SK-N-SH (cell line): Measurements from ENCODE around the gene DND1. TPM values are rescaled to one million over a fixed set of nuclear protein-coding genes. Genes with fewer than 3 reads are reported as not detected.
"Not testable (repeated sequence)": the region's sequence is repeated elsewhere in the genome, so short reads cannot be mapped to it uniquely, and the experiment has no call there.

ENCODE experiments used
- CTCF ChIA-PET: fragments of 300-600, 350-600 bp; formaldehyde crosslinking; extraction: SDS; loops from one replicate; lab custom pipeline; 2021; lab: Yijun Ruan, JAX
- POLR2A ChIA-PET: fragments of 350-600 bp; sonication (Branson Sonifier 250); formaldehyde crosslinking; extraction: SDS; loops from one replicate; lab custom pipeline; 2020; ENCODE audit warnings: antibody characterized with exemption, inconsistent platforms; lab: Yijun Ruan, JAX
- DNase-seq: peaks from one replicate; pipeline ENCODE4 v3.0.0; 2012
- H2AFZ ChIP-seq: fragments of 200-600 bp; sonication (generic); 2 replicates; pipeline ENCODE4 v1.8.1; 2016; ENCODE audit warnings: antibody characterized with exemption, mild to moderate bottlenecking, low read depth
- H3F3A ChIP-seq: fragments of 200-600 bp; sonication (generic); replicated peaks from 2 replicates; pipeline ENCODE3; 2016; ENCODE audit warnings: antibody characterized with exemption, mild to moderate bottlenecking; ENCODE audit not compliant: insufficient read depth
- H3K27ac ChIP-seq, 2 experiments: fragments of 200-500 bp in 1 of 2; fragments of 200-600 bp in 1 of 2; sonication (Bioruptor generic) in 1 of 2; sonication (generic), shearing (Covaris generic) in 1 of 2; 2 replicates each; pipeline versions ENCODE4 v1.5.1 to v1.6.1; 2014 to 2016; ENCODE audit warnings: low read depth in 2 of 2, inconsistent platforms in 1 of 2, low read length in 1 of 2, mild to moderate bottlenecking in 1 of 2, mixed read lengths in 1 of 2
- H3K27me3 ChIP-seq: fragments of 200-600 bp; sonication (generic), shearing (Covaris generic); 2 replicates; pipeline ENCODE4 v1.6.1; 2016; ENCODE audit warnings: mixed run types; ENCODE audit not compliant: insufficient read depth
- H3K36me3 ChIP-seq, 2 experiments: fragments of 200-500 bp in 1 of 2; fragments of 200-600 bp in 1 of 2; sonication (Bioruptor generic) in 1 of 2; sonication (generic) in 1 of 2; replicated peaks in 1 of 2; 2 replicates each; pipeline versions ENCODE3 to v1.5.1; 2014 to 2016; ENCODE audit warnings: low read length in 1 of 2, mild to moderate bottlenecking in 1 of 2; ENCODE audit not compliant: insufficient read depth in 2 of 2, control insufficient read depth in 1 of 2
- H3K4me1 ChIP-seq, 2 experiments: fragments of 200-500 bp in 1 of 2; fragments of 200-600 bp in 1 of 2; sonication (Bioruptor generic) in 1 of 2; sonication (generic), shearing (Covaris generic) in 1 of 2; 2 replicates each; pipeline versions ENCODE4 v1.5.1 to v1.6.1; 2014 to 2016; ENCODE audit warnings: low read depth in 1 of 2, low read length in 1 of 2, mixed run types in 1 of 2; ENCODE audit not compliant: insufficient read depth in 2 of 2, control insufficient read depth in 1 of 2
- H3K4me2 ChIP-seq: fragments of 200-600 bp; sonication (generic), shearing (Covaris generic); 2 replicates; pipeline ENCODE4 v1.6.1; 2017; ENCODE audit warnings: mixed run types
- H3K4me3 ChIP-seq, 2 experiments: fragments of 200-500 bp in 1 of 2; fragments of 200-600 bp in 1 of 2; sonication (Bioruptor generic) in 1 of 2; sonication (generic), shearing (Covaris generic) in 1 of 2; 2 replicates each; pipeline versions ENCODE4 v1.5.1 to v1.8.1; 2014 to 2016; ENCODE audit warnings: low read depth in 2 of 2, inconsistent platforms in 1 of 2, low read length in 1 of 2, mild to moderate bottlenecking in 1 of 2, mixed read lengths in 1 of 2, moderate library complexity in 1 of 2
- H3K79me2 ChIP-seq: fragments of 200-600 bp; sonication (generic); 2 replicates; pipeline ENCODE4 v1.8.1; 2017; ENCODE audit warnings: mild to moderate bottlenecking; ENCODE audit not compliant: insufficient read depth
- H3K9ac ChIP-seq: fragments of 200-600 bp; sonication (generic); 2 replicates; pipeline ENCODE4 v1.6.1; 2017; ENCODE audit warnings: mixed run types
- H3K9me2 ChIP-seq: fragments of 200-600 bp; sonication (generic); 2 replicates; pipeline ENCODE4 v1.6.1; 2017; ENCODE audit warnings: mixed run types
- H3K9me3 ChIP-seq: fragments of 200-600 bp; sonication (generic); 2 replicates; pipeline ENCODE4 v1.6.1; 2017; ENCODE audit warnings: mixed run types, mild to moderate bottlenecking, moderate library complexity
- H4K20me1 ChIP-seq: fragments of 200-600 bp; sonication (generic); 2 replicates; pipeline ENCODE4 v1.6.1; 2017; ENCODE audit warnings: mild to moderate bottlenecking, mixed run types; ENCODE audit not compliant: insufficient read depth
- EZH2phosphoT487 ChIP-seq: fragments of 200-600 bp; sonication (generic); IDR thresholded peaks from 2 replicates; pipeline ENCODE4 v1.6.1; 2017; ENCODE audit warnings: low read depth, mixed run types, mild to moderate bottlenecking, antibody characterized with exemption, moderate library complexity, borderline replicate concordance
- GABPA ChIP-seq: IDR thresholded peaks from 2 replicates; pipeline ENCODE4 v1.4.0; 2012; ENCODE audit warnings: low read depth, mild to moderate bottlenecking
- GATA2 ChIP-seq: sonication (generic); formaldehyde crosslinking; IDR thresholded peaks from 2 replicates; pipeline ENCODE4 v1.5.0; 2020; ENCODE audit warnings: mild to moderate bottlenecking, missing genetic modification reagents
- JUND ChIP-seq: IDR thresholded peaks from 2 replicates; pipeline ENCODE4 v1.4.0; 2012
- PBX3 ChIP-seq: IDR thresholded peaks from 2 replicates; pipeline ENCODE4; 2012
- POLR2AphosphoS5 ChIP-seq: IDR thresholded peaks from 2 replicates; pipeline ENCODE4 v1.6.1; 2012; ENCODE audit warnings: low read depth, low read length
- RXRA ChIP-seq: IDR thresholded peaks from 2 replicates; pipeline ENCODE4 v1.4.0; 2012; ENCODE audit warnings: low read depth, mild to moderate bottlenecking, borderline replicate concordance
- SIN3A ChIP-seq: IDR thresholded peaks from 2 replicates; pipeline ENCODE4 v1.6.1; 2012; ENCODE audit warnings: low read depth, mild to moderate bottlenecking, low read length, moderate library complexity, borderline replicate concordance
- TEAD4 ChIP-seq: IDR thresholded peaks from 2 replicates; pipeline ENCODE4 v1.4.0; 2012; ENCODE audit warnings: mild to moderate bottlenecking, borderline replicate concordance; ENCODE audit not compliant: insufficient read depth
- ZBTB33 ChIP-seq: IDR thresholded peaks from 2 replicates; pipeline ENCODE4 v1.4.0; 2012; ENCODE audit warnings: low read depth, borderline replicate concordance
- WGBS: methylation state at CpG from one replicate; pipeline ENCODE4 v1.1.6; 2017; ENCODE audit warnings: low lambda C conversion rate; 5-methylcytosine and 5-hydroxymethylcytosine counted together
- polyA plus RNA-seq, 3 experiments: library from polyadenylated mRNA; depleted of rRNA; stranded (reverse); fragments of >200 nt; gene quantifications; 2 replicates each; pipeline ENCODE4 v1.2.3, GENCODE V29; 2012
- TF ChIP-seq, protein P1 (sequence below): IDR thresholded peaks from 2 replicates; pipeline ENCODE4 v1.6.1; 2012; ENCODE audit warnings: mild to moderate bottlenecking, low read depth, low read length, moderate library complexity

The DND1 gene
- polyA plus RNA-seq, 1 of the 3 experiments (the other 2 are of a cell fraction), result 1.2 TPM

DNA sequence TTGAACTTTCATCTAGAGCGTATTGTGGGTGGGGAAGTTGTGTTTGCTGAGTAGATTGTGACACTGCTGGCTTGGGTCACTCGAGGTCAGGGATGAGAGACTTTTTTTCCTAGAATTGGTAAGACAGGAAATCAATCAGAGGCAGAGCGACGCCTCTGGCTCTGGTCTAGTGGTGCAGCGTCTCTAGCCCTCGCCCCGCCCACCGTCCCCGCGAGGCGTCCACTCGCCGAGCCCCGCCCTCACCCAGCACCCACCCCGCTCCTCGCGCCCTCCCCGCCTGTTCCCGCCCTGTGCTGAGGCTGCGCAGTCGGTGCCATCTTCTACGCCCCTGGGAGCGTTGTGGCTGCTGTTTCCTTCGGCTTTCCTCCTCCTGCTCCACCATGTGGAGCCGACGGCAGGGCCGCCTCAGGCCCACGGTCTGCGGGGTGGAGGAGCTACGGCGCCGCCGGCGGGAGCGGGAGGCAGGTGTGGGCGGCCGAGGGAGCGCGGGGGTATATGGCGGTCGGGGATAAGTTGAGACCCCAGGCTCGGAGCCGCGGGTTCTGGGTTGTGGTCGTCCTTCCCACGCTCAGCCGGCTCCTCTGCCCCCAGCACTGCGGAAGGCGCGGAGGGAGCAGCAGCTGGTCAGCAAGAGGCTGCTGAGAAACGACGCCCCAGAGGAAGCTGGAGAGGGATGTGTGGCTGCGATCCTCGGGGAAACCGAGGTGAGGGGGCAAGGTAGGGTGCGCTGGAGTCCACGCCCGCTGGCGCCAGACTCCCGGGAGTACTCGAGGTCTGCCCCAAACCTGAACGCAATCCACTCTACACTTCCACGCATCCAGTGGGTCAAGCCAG lies 34.0 kb downstream of the DND1 start, which contains the start of gene TMCO6 (continued):
- TF ChIP-seq PBX3, result peak; percentile 79
- peak; percentile 90; the same call in 1 of the 2 replicates for TF ChIP-seq SIN3A
- no peak for TF ChIP-seq JUND
- no peak for TF ChIP-seq EZH2phosphoT487
- TF ChIP-seq TEAD4, result no peak
- no peak for TF ChIP-seq ZBTB33
- peak; percentile 36; the same call in 1 of the 2 replicates for TF ChIP-seq RXRA
- peak; percentile 85 for TF ChIP-seq POLR2AphosphoS5
- no peak for TF ChIP-seq GABPA

DNA sequence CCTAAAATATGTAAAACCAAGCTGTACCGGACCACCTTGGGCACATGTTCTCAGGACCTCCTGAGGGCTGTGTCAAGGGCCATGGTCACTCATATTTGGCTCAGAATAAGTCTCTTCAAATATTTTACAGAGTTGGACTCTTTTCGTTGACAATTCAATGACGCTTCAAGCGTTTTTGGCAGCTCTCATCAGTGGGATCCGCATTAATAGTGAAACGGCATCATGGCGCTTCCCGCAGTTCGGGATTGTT lies 34.6 kb downstream of the DND1 start:
- H3K4me1 ChIP-seq, H3K27me3 ChIP-seq, DNase-seq, H3K9me3 ChIP-seq, H4K20me1 ChIP-seq, H3K9me2 ChIP-seq, H3F3A ChIP-seq: not testable (repeated sequence)
- Histone ChIP-seq H3K4me2 (peak overlapping the region; percentile 45), H3K79me2 (peaks cover 18% of the 10 kb centered on the region), H3K4me3 (peak overlapping the region; percentile 77), H3K9ac (peak overlapping the region; percentile 12; the same call in 1 of the 2 replicates), H3K27ac (peak overlapping the region; percentile 60 to 76; a peak in 3 of 4 replicates), H3K36me3 (peaks cover 6 to 10% of the 10 kb centered on the region in 2 experiments), H2AFZ (peak overlapping the region; percentile 98)
- ChIA-PET CTCF (interaction anchor here (0.6 to 2.0 kb wide), 10 partner anchors 8 to 287 kb away, joined by 3 to 7 read pairs (median 4); partner anchors contain the start of genes IK and NDUFA2), POLR2A (interaction anchor here (1.1 to 2.0 kb wide), 2 partner anchors 9 to 25 kb away, joined by 3 to 9 read pairs; partner anchors contain the start of genes IK and NDUFA2)
- WGBS, result 38% methylated on average over 8 of the region's 9 CpGs

DNA sequence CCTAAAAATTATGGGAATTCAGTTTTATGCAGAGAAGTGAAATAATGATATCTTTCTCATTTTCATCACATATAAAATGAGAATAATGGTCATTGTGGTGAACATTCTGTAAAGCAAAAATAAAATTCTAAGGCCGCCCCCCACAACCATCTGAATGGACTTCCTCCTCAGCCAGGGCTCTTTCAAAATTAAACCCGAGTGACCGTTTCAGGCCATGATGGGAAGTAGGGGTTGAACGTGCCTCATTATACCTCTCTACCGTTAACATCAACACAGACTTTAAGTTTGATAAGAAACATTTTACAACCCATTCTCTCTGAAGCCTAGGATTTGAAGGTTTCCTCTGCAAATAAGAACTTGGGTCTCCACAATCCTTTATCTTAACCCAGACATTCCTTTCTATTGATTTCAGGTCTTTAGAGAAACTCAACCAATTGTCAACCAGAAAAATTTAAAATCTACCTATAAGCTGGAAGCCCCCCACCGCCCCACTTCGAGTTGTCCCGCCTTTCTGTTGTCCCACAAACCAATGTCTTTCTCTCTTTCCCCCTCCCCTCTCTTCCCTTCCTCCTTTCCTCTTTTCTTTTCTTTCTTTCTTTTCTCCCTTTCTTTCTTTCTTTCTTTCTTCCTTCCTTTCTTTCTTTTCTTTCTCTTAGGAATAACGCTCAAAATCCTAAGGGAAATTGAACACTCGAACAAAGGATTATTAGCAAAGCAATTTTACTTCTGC lies 35.8 kb downstream of the DND1 start:
- 91% methylated on average over 10 of the region's 10 CpGs for WGBS
- DNase-seq, result no peak
- POLR2A ChIA-PET, result no interaction called here
- TF ChIP-seq ZBTB33, result no peak
- TF ChIP-seq PBX3, result no peak
- no peak for TF ChIP-seq RXRA
- TF ChIP-seq, protein P1, sequence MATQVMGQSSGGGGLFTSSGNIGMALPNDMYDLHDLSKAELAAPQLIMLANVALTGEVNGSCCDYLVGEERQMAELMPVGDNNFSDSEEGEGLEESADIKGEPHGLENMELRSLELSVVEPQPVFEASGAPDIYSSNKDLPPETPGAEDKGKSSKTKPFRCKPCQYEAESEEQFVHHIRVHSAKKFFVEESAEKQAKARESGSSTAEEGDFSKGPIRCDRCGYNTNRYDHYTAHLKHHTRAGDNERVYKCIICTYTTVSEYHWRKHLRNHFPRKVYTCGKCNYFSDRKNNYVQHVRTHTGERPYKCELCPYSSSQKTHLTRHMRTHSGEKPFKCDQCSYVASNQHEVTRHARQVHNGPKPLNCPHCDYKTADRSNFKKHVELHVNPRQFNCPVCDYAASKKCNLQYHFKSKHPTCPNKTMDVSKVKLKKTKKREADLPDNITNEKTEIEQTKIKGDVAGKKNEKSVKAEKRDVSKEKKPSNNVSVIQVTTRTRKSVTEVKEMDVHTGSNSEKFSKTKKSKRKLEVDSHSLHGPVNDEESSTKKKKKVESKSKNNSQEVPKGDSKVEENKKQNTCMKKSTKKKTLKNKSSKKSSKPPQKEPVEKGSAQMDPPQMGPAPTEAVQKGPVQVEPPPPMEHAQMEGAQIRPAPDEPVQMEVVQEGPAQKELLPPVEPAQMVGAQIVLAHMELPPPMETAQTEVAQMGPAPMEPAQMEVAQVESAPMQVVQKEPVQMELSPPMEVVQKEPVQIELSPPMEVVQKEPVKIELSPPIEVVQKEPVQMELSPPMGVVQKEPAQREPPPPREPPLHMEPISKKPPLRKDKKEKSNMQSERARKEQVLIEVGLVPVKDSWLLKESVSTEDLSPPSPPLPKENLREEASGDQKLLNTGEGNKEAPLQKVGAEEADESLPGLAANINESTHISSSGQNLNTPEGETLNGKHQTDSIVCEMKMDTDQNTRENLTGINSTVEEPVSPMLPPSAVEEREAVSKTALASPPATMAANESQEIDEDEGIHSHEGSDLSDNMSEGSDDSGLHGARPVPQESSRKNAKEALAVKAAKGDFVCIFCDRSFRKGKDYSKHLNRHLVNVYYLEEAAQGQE, result no peak
- no peak for TF ChIP-seq TEAD4
- no peak for TF ChIP-seq GATA2 (CRISPR knock-in tag)

More for the DNA sequence above, 35.8 kb downstream of the DND1 start:
- CTCF ChIA-PET, result no interaction called here
- Histone ChIP-seq H3K79me2 (peaks cover 15% of the 10 kb centered on the region), H3K27ac (no peak overlapping the region), H3K4me2 (no peak overlapping the region), H3K4me3 (no peak overlapping the region), H3K9me3 (no peaks in the 10 kb centered on the region), H2AFZ (no peak overlapping the region), H3K27me3 (no peaks in the 10 kb centered on the region), H3K9me2 (no peaks in the 10 kb centered on the region), H3K4me1 (peaks cover 0 to 9% of the 10 kb centered on the region in 2 experiments; a peak in 2 of 4 replicates), H3K9ac (no peak overlapping the region), H3F3A (peaks cover 5% of the 10 kb centered on the region), H3K36me3 (peaks cover 4 to 6% of the 10 kb centered on the region in 2 experiments), H4K20me1 (no peaks in the 10 kb centered on the region)
